ENCODE data around the gene FGF14.

FGF14 gene

DNA sequence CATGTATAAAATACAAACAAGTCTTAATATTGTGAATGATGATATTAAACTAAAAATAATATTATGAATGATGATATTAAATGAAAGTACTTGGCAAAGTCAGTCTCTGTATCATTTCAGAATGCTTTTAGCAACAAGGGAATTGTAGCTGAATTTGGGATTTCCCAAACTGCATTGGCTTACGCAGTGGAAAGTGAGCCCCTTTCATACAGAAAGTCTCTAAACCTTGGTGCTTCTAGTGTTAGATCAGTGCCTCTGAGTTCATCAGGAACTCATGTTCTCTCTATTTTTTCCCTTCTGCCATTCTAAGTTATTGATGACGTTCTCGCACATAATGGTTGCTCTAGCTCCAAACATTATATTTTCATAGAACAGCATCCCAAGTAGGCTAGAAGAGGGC is 649.4 kb downstream of the FGF14 start:
- no peak for DNase-seq

DNA sequence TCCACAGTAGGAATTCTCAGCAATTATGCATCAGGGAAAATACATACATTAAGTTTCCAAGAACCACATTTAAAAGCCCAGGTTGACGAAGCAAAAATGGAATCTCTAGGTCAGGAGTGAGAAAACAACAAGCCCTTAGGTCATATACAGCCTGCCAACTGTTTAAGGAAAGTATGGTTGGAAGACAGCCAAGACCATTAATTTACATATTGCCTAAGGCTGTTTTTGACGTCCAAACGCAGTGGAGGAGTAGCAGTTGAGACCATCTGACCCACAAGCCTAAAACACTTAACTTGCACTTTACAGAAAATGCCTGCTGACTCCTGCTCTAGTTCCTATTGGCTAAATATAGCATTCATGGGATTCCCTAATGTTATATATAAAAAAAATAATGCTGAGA is 650.4 kb downstream of the FGF14 start:
- DNase-seq: peak; percentile 31

DNA sequence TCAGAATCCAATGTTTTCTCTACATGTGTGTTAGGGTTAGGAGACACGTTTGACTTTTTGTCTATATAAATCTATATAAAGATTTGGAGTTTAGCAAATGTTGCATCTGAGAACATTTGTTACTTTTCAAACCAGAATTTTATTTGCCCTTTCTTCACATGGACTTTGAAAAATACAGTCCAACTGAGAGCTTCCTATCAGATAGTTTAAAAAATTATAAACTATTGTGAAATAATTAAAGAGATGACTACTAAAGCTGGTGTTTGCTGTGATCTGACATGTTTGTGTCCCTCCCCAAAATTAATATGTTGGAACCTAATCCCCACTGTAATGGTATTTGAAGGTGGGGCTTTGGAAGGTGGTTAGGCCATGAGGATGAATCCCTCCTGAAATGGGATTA is 652.3 kb downstream of the FGF14 start:
- no peak for DNase-seq

DNA sequence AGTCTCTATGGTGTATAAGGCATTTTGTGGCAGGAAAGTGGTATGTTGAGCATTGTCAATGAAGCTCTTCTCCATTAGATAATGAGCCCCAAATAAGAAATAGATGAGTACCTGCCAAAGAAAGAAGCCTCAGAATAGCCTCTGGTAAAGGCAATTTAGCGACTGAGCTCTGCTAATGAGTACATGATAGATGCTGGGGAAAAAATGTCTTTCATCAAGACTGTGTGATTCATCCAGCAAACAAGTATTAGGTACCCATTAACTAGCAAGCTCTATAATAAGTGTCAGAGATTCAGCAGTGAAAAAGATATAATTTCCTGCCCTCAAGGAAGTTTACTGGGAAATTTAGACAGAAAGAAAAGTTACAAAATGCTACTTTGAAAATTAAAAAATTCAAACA is 654.8 kb downstream of the FGF14 start:
- DNase-seq: no peak

DNA sequence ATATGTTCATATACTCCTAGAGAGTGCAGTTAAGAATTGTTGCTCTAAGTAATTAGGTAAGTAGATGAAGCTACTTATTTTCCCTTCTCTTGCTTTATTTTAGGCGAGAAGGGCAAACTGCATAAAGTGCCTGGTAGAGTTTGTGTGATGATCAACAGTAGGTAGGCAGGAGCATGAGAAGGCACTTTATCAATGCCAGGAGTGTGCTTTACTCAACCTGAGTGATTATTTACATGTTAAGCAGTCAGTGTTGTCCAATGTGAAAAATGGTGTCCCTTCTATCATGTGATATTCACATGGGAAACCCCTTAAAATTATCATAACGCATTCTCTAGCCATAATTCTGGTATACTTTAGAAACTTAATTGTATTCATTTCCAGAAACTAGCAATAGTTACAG is 655.3 kb downstream of the FGF14 start:
- no peak for DNase-seq

DNA sequence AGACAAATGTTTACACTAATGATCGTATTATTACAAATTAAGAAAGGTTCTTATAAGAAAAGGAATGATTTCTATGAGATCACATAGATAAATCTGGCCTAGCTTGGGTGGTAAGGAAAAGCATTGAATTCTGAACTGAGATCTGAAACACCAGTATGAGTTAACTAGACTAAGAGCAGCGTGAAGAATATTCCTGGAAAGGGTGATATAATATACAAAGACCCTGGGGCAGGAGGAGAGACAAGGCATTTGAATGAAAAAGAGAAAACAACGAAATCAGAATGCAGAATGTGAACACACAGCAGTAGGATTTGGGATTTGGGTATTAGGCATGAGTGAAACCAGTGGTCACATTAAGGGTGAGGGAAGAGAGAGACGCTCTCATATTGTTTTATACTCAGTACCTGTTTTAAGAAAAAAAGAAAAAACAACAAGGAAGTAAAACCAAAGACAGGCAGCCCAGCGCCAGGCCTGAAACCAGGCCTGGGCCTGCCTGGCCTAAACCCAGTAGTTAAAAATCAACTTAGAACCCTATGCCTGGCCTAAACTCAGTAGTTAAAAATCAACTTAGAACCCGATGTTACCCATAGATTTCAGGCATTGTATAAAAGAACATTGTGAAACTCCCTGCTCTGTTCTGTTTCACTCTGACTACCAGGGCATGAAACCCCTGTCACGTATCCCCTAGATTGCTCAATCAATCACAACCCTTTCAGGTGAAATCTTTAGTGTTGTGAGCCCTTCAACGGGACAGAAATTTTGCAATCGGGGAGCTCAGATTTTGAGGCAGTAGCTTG is 662.3 kb downstream of the FGF14 start:
- no peak for DNase-seq

DNA sequence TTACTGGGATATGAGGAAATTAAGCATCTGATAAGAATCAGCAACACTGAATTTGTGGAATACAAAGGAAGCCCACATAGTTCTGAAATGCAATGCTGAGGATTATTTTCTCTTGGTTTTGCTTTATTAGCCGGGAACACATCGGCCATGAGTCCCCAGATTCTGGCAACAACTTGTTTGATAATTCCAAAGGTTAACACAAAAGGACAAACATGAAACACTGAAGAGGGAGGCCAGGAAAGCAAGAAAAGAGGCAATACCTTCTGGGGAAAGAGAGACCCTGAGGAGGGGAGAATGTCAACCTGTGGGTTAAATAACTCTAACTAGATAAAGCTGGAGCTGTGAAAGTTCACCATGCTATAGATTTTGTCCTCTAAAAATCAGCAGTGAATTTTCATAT is 663.5 kb downstream of the FGF14 start:
- no peak for DNase-seq

DNA sequence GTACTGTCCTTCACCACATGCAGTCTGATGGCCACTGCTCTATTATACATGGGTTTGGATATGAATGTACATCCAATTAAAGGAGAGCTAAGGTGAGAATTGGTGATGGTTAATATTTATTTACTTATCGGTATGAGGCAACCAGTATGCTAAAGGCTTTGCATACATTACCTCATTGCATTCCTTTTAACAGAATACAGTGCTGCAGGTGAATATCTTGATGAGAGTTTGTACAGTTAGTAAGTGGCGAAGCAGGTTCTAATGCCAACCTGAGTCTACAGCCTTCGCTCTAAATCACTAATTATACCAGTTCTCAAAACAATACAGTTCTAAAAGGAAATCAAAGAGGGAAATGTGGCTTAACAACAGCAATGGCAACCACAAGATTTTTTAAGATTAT is 665.3 kb downstream of the FGF14 start:
- DNase-seq: no peak

DNA sequence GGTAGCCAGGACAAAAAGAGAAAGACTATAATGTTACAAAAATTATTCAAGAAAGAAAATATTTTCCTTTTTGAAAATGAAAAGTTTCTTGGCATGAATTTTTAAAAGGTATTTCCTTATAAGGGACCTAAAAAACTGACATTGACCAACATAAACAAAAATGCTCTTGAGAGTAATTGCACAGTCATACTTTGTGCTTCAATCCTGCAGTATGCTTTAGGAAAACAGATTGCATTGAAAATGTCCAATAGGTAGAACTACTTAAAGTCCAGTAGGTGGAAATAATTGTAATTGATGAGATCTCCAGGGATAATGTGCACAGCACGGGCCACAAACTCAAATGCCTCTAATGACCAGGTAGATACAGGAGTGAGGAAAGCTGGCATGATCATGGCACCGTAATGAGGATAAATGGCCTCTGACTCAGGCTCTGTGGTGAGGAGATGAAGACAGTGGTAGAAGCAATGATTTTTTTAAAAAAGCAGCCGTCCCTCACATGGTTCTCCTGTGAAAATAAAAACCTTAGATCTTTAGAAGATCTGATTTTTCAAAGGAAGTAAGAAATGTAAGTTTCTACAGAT is 671.3 kb downstream of the FGF14 start:
- no peak for DNase-seq

DNA sequence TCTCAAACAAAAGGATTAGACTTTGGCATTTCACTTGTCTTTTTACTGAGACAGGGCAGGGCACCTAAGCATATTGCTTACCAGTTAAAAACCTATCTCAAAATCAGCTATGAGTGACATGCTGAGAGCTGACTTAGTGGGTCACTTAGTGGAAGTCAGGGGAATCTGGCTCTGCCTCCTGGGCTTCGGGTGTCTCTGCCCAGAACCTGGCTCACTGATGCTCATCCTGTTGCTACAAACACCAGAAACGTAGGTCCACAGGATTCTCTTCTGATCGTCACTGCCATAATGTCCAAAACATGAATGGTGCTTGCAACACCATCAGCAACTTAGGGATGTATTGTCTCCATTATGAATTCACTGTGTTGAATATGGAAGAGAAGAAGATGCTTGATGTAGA is 673.2 kb downstream of the FGF14 start:
- DNase-seq: no peak

DNA sequence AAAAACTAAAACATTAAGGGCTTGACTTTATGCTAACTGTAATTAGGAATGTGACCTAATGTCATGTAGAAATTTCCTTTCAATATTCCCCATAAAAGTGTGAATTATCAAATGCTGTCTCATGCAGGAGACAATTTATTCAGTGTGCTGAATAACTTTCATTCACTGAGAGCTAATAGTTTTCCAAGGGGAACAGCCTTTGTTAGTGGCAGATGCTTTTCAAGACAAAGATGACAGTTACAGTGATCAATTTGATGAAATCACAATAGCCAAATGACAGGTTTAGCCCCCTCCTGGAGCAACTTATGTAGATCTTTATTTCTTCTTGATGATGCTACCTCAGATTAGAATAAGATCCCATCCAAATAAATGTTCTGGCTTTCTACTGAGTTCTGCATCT is 673.8 kb downstream of the FGF14 start:
- no peak for DNase-seq

DNA sequence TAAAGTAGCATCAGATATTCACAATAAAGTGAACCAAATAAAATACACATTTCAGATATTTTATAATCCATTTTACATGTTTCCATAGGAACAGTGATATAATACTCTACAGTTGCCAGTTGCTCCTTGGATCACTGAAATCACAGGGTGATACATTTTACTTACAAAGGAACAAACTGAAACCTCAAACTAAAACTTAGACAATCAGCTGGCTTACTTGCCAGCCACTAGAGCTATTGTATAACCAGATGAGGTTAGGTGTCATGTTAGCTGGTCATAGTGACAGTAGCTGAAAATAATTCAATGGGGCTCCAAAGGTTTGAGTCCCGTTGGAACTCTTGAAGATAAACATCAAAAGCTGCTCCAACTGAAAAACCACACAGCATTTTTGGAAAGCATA is 674.7 kb downstream of the FGF14 start:
- DNase-seq: no peak

DNA sequence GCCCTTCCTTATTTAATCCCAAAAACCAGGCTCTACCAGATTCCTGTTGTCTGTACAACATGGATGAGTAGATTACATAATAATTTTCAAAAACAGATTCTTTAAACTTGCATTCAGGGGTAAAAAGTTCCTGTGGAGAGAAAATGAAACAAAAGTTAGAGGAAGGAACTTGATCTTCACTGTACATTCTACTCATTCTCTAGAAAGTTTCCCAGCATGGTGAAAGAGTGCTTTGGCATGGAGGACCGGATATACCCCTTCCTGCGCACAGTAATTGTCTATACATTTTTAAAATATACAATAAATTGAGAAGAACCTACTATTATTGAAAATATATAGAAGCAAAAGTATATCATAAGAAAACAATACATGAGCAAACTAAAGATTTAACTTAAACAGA is 675.2 kb downstream of the FGF14 start:
- no peak for DNase-seq

DNA sequence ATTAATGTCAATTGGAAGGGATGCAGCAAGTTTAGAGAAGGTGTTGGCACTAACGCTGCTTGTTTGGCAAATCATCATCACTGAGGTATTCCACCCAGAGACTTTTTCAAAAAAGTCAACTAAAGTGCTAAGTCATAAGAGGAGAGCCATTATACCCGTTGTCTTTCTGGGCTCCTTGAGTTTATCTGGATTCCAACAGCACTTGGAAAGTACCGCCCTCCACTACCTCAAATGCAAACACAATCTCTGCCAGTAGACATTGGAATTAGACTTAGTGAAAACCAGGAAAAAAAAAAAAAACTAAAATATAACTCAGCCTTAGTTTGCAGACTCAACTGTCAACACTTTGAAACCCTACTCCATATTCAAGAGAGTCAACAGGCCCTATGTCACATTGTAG is 683.4 kb downstream of the FGF14 start:
- DNase-seq: no peak

DNA sequence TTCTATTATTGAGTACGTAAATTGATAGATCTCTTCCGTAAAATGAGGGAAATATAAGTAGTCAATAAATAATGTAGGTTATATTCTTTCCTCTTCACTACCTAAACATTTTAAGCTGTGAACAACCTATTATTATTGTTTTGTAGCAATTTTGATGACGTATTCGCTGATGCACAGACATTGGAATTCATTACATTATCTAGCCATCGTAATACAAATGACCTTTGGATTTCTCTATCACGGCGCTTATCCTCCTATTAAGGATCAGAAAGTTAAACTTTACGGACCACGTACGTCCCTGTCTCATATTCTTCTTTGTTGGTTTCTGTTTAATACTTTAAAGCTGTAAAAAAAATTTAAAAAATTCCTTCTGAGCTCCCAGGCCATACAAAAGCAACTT is 684.5 kb downstream of the FGF14 start:
- DNase-seq: no peak

DNA sequence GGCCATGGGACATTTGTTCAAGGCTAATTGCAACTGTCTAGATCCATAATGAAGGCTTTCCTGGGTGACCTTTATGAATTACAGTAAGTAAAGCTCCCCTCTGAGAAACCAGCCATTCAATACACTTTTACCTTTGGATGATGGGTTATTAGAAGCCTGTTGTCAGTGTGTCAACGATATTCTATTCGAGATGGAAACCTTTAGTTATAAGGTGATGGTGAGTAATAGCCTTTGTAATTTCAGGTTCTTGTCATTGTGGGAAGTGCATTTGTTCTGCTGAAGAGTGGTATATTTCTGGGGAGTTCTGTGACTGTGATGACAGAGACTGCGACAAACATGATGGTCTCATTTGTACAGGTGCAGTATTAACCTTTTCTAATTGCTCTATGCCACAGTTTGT is 687.7 kb downstream of the FGF14 start:
- DNase-seq: no peak

DNA sequence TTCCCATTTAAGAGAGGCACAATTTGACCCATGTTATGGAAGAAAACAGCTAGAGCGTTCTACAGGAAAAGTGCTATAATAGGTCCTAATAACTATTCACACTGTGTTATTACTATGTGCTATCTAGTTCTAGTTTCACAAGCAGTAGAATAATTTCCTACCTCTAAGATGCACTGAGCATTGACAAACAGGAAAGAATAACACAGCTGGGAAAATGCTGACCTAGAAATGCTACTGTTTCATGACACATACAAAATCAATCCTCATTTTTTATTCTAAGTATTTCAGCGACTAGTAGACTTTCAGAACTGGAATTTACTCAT is 689.9 kb downstream of the FGF14 start:
- DNase-seq: no peak

DNA sequence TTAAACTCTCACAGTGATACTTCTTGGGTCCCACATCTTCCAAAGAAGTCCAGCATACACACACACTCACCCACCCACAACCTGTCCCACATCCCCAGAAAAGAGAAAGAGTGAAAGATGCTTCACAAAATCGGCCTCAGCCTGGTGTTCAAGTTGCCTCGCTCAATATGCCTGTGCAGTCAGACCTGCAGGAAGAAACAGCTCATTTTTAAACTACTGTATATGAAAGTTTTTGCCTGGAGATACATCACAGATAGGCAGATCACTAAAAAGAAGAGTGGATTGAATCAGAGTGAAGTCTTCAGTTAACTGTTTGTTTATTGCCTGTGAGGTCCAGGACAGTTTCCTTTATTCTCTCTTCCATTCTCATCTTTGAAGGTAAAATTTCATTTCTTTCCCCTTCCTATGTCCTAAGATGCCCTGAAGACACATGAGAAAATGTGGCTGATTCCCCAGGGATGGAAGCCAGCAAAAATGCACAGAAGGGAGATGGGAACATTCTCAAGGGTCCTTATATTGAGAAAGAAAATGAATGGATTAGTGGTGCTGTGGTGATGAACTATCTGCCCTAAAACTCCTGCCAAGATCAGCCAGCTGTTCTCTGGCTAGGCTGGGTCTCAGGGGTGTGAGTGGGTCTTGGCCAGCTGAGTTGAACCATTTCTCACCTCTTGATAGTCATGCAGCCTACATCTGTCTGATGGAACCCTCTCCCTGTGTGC is 690.4 kb downstream of the FGF14 start:
- DNase-seq: no peak

DNA sequence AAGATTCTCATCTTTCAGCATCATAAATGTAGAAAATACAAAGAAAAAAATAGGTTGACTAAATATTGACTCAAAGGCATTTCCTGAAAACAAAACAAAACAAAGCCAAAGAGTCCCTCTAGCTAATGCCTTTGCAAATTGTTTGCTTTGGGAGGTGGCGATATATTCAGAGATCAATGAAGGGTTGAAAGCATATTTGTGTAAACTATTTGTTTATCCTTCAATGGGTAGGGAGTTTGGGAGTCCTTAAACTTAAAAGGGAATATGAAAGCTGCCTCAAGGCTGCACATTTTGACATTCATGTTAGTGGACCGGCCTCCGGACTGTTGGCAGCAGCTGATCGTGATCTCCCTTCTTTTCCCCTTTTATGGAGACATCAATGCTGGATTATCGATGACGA is 691.9 kb downstream of the FGF14 start:
- no peak for DNase-seq

DNA sequence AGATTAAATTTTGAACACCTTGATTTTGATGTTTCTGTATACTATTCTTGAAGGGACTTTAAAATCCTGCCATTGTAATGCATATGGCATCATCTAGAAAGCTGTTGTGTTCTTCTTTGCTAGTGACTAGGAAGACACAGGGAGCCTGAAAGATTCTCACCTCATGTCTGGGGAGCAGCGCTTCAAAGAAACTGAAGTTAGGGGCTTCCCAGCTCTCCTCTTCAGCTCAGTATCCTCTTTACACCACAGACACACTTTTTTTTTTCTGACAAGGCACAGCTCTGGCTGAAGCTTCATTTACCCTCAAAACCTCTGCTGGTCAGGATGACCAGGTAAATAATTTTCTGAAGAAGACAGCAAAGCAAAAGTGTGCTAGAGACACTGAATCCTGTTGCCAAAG is 693.7 kb downstream of the FGF14 start:
- DNase-seq: no peak

DNA sequence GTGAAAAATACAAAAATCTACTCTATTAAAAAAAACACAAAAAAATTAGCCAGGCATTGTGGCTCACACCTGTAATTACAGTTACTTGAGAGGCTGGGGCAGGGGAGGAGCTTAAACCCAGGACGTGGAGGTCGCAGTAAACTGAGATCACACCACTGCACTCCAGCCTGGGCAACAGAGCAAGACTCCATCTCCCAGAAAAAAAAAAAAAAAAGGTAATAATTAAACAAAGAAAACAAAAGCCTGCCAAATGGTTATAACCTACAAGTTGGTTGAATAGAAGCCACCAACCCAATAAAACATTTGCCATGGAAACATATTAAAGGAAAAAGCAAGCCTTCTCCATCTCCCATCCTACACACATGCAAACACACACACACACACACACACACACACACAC is 694.2 kb downstream of the FGF14 start:
- DNase-seq: no peak

DNA sequence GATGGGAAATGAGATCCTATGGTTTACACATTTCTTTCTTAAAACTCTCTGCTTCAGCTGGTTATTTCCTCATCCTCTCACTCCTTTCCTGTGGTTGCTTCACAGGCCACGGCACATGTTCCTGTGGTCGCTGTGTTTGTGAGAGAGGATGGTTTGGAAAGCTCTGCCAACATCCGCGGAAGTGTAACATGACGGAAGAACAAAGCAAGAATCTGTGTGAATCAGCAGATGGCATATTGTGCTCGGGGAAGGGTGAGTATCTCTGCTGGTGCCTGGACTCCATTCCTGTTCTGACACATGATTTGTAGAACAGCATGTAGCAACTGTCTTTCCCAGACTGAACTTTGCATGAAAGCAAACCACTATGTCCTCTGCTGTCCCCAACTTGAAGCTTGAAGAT is 695.2 kb downstream of the FGF14 start:
- peak; percentile 45 for DNase-seq

DNA sequence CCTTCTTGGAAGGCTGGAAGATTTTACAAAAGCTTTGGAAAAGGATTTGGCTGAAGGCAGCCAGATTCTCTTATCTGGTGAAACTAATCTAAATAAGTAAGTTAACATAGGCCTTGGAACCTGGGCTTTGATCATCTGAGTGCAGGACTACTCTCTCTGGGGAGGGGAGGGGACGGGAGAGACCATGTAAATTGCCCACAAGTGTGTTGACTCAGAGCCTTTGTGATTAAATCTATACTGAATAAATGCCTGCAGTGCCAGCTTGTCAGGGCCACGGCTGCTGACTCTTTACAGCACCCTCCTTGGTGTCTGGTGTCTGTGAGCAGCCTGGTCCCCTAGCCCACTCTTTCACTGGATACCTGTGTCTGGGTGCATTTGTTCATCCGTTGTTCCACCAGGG is 698.0 kb downstream of the FGF14 start:
- no peak for DNase-seq

DNA sequence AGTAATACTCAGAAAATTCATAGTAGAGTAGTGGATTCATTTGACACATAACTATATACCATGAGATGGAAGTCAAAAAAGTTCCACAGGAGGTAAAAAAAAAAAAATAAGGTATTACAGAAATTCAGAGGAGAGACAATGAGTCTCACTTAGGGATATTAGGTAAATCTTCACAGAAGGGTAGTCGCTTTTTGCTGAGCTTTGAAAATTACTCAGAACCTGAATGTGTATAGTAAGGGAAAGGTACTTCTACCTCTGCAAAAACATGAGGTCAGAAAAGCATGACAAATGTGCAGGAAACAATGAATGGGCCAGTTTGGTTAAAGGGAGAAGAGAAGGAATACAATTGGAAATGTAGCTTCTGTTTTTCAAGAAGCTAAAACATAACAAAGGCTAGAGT is 698.8 kb downstream of the FGF14 start:
- no peak for DNase-seq

DNA sequence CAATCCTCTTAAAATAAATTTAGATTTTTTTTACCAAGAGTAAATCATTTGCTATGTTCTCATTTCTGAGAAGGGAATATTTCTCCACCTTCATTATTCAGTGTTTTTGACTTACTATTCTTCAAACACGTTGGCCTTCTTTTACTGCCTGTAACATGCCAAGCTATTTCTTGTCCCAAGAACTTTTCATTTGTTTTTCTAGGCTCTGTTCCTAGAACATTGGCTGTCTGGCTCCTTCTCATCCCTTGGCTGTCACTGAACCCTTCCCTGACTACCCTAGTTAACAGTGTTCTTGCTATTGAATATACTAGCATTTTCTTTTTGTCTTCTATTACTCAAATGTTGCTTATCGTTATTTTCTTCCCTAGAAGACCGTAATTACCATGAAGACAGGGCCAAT is 701.2 kb downstream of the FGF14 start:
- no peak for DNase-seq

All from inflammatory macrophage treated with lipopolysaccharide for 4 hours (primary cell).